HepG2 (cell line): ENCODE results near the gene TRRAP. TPM values are rescaled to one million over a fixed set of nuclear protein-coding genes. Genes with fewer than 3 reads are reported as not detected.

Experiments used
- BCL3 ChIP-seq: sonication (generic); formaldehyde crosslinking; IDR thresholded peaks from 2 replicates; pipeline ENCODE4 v1.5.1; 2020; ENCODE audit warnings: mild to moderate bottlenecking, missing genetic modification reagents, moderate library complexity
- CCDC6 ChIP-seq: sonication (generic); formaldehyde crosslinking; IDR thresholded peaks from 2 replicates; pipeline ENCODE4 v1.8.1; 2022; ENCODE audit warnings: mild to moderate bottlenecking, missing genetic modification reagents, moderate library complexity
- CEBPB ChIP-seq: IDR thresholded peaks from 2 replicates; pipeline ENCODE4 v1.6.1; 2011; ENCODE audit warnings: low read depth, low read length, improper control_type of control experiment, borderline replicate concordance
- CSRNP1 ChIP-seq: sonication (generic); formaldehyde crosslinking; IDR thresholded peaks from 2 replicates; pipeline ENCODE4 v1.8.1; 2023; ENCODE audit warnings: mild to moderate bottlenecking, missing genetic modification reagents
- DMAP1 ChIP-seq: IDR thresholded peaks from 2 replicates; pipeline ENCODE4 v1.6.1; 2016
- ELK4 ChIP-seq: sonication (generic); formaldehyde crosslinking; IDR thresholded peaks from 2 replicates; pipeline ENCODE4 v1.9.0; 2021; ENCODE audit warnings: missing genetic modification reagents, borderline replicate concordance
- GABPB1 ChIP-seq: IDR thresholded peaks from 2 replicates; pipeline ENCODE4 v1.6.1; 2016; ENCODE audit warnings: mild to moderate bottlenecking, missing genetic modification reagents, moderate library complexity, missing compliant biosample characterization
- HDAC1 ChIP-seq: sonication (generic); formaldehyde crosslinking; IDR thresholded peaks from 2 replicates; pipeline ENCODE4 v1.5.1; 2020; ENCODE audit warnings: mild to moderate bottlenecking, missing genetic modification reagents
- KDM4B ChIP-seq: sonication (generic); formaldehyde crosslinking; IDR thresholded peaks from 2 replicates; pipeline ENCODE4 v1.4.0; 2020; ENCODE audit warnings: missing genetic modification reagents
- KLF6 ChIP-seq: IDR thresholded peaks from 2 replicates; pipeline ENCODE4 v1.8.0; 2016; ENCODE audit warnings: missing biosample characterization, missing genetic modification reagents
- NONO ChIP-seq, 2 experiments: fragments of 450-650 bp in 1 of 2; sonication (generic) in 1 of 2; formaldehyde crosslinking in 1 of 2; IDR thresholded peaks in 1 of 2; conservative IDR thresholded peaks in 1 of 2; 2 replicates each; pipeline versions ENCODE4 v1.6.1 to v1.8.0; 2017 to 2022; ENCODE audit warnings: mild to moderate bottlenecking in 1 of 2, missing genetic modification reagents in 1 of 2, moderate library complexity in 1 of 2
- PHF8 ChIP-seq: sonication (generic); formaldehyde crosslinking; IDR thresholded peaks from 2 replicates; pipeline ENCODE4 v1.5.0; 2020; ENCODE audit warnings: missing genetic modification reagents
- RBM39 ChIP-seq: fragments of 200-400 bp; formaldehyde crosslinking; IDR thresholded peaks from one replicate; pipeline ENCODE4 v1.6.1; 2018; ENCODE audit warnings: antibody characterized with exemption, mild to moderate bottlenecking, low read depth, low read length; ENCODE audit not compliant: poor library complexity, severe bottlenecking
- RFX1 ChIP-seq: fragments of 450-650 bp; IDR thresholded peaks from 2 replicates; pipeline ENCODE4 v1.6.1; 2017
- SMYD3 ChIP-seq: sonication (generic); formaldehyde crosslinking; IDR thresholded peaks from 2 replicates; pipeline ENCODE4 v1.8.1; 2023; ENCODE audit warnings: mild to moderate bottlenecking, missing genetic modification reagents
- TSC22D2 ChIP-seq: sonication (generic); formaldehyde crosslinking; IDR thresholded peaks from 2 replicates; pipeline ENCODE4 v1.5.1; 2020; ENCODE audit warnings: missing genetic modification reagents, mild to moderate bottlenecking, borderline replicate concordance
- XRCC5 ChIP-seq: fragments of 200-400 bp; formaldehyde crosslinking; optimal IDR thresholded peaks from 2 replicates; pipeline ENCODE3; 2017; ENCODE audit warnings: mild to moderate bottlenecking, low read length
- ZNF12 ChIP-seq: sonication (generic); formaldehyde crosslinking; IDR thresholded peaks from 2 replicates; pipeline ENCODE4 v1.5.0; 2020; ENCODE audit warnings: missing genetic modification reagents
- ZNF225 ChIP-seq: sonication (generic); formaldehyde crosslinking; IDR thresholded peaks from 2 replicates; pipeline ENCODE4 v1.4.0; 2020; ENCODE audit warnings: mild to moderate bottlenecking, missing genetic modification reagents
- ZNF232 ChIP-seq: sonication (generic); formaldehyde crosslinking; IDR thresholded peaks from 2 replicates; pipeline ENCODE4 v1.4.0; 2020; ENCODE audit warnings: missing genetic modification reagents, borderline replicate concordance
- ZNF331 ChIP-seq: sonication (generic); formaldehyde crosslinking; IDR thresholded peaks from 2 replicates; pipeline ENCODE4 v1.4.0; 2020; ENCODE audit warnings: missing genetic modification reagents
- ZNF354B ChIP-seq: sonication (generic); formaldehyde crosslinking; IDR thresholded peaks from 2 replicates; pipeline ENCODE4 v1.8.0; 2022; ENCODE audit warnings: mild to moderate bottlenecking, missing genetic modification reagents
- ZNF44 ChIP-seq: sonication (generic); formaldehyde crosslinking; IDR thresholded peaks from 2 replicates; pipeline ENCODE4 v1.5.1; 2020; ENCODE audit warnings: mild to moderate bottlenecking, missing genetic modification reagents
- ZNF720 ChIP-seq: sonication (generic); formaldehyde crosslinking; IDR thresholded peaks from 2 replicates; pipeline ENCODE4 v1.4.0; 2020; ENCODE audit warnings: missing genetic modification reagents
- ZNF747 ChIP-seq: sonication (generic); formaldehyde crosslinking; IDR thresholded peaks from 2 replicates; pipeline ENCODE4 v1.8.1; 2023; ENCODE audit warnings: missing genetic modification reagents, mild to moderate bottlenecking, borderline replicate concordance
- ZNF816 ChIP-seq: sonication (generic); formaldehyde crosslinking; IDR thresholded peaks from 2 replicates; pipeline ENCODE4 v1.8.0; 2022; ENCODE audit warnings: missing genetic modification reagents, mild to moderate bottlenecking, borderline replicate concordance
- polyA plus RNA-seq, 8 experiments: library from polyadenylated mRNA; depleted of rRNA in 3 of 8; stranded (reverse) in 7 of 8; unstranded in 1 of 8; fragments of >200 nt; fragmentation: Illumina TruSeq in 4 of 8; extraction: Trizol in 4 of 8; gene quantifications; 2 replicates each; pipeline versions ENCODE4 v1.2.1 to v1.2.3, GENCODE V29; 2011 to 2016; ENCODE audit warnings: low read depth in 4 of 8, missing spikeins in 1 of 8, mixed read lengths in 1 of 8; ENCODE audit not compliant: insufficient read depth in 1 of 8
- total RNA-seq, 5 experiments: library from RNA; depleted of rRNA; stranded (reverse); fragments of >200 nt; fragmentation: Illumina TruSeq; extraction: Trizol; gene quantifications; 2 replicates each; pipeline ENCODE4 v1.2.3, GENCODE V29; 2016; ENCODE audit warnings: low read depth in 1 of 5

Gene TRRAP
- total and polyA plus RNA-seq, 2 of the 13 experiments (the other 11 are each of a cell fraction or from before 2014, with no cell fraction given): 8.6 to 10.5 TPM

- 0 out of 2 replicates have a peak, but pooled peaks have one; percentile 30 for TF ChIP-seq ZNF12 (CRISPR knock-in tag)
- TF ChIP-seq ZNF232: peak; percentile 85; the same call in 1 of the 2 replicates
- TF ChIP-seq DMAP1: peak; percentile 84; the same call in 1 of the 2 replicates
- TF ChIP-seq CCDC6 (CRISPR knock-in tag): 0 out of 2 replicates have a peak, but pooled peaks have one; percentile 22
- TF ChIP-seq GABPB1 (CRISPR knock-in tag): peak; percentile 82
- TF ChIP-seq PHF8 (CRISPR knock-in tag): peak; percentile 90
- peak; percentile 45; the same call in 1 of the 2 replicates for TF ChIP-seq ZNF747 (CRISPR knock-in tag)
- peak; percentile 84 for TF ChIP-seq ZNF44 (CRISPR knock-in tag)
- peak; percentile 80; the same call in 1 of the 2 replicates for TF ChIP-seq ZNF816 (CRISPR knock-in tag)
- peak; percentile 54; the same call in 1 of the 2 replicates for TF ChIP-seq CSRNP1
- peak; percentile 56; the same call in 1 of the 2 replicates for TF ChIP-seq KLF6
- peak; percentile 81; the same call in 1 of the 2 replicates for TF ChIP-seq HDAC1 (CRISPR knock-in tag)
- TF ChIP-seq RFX1: no peak
- TF ChIP-seq SMYD3 (CRISPR knock-in tag): no peak
- peak; percentile 66 for TF ChIP-seq ZNF331 (CRISPR knock-in tag)
- TF ChIP-seq NONO (IDR thresholded peaks at IDR 0.05): no peak
- TF ChIP-seq NONO (CRISPR knock-in tag; conservative IDR thresholded peaks at IDR 0.05): peak; percentile 40
- no peak for TF ChIP-seq ZNF354B (CRISPR knock-in tag)
- TF ChIP-seq KDM4B: no peak
- no peak for TF ChIP-seq ZNF720 (CRISPR knock-in tag)
- TF ChIP-seq TSC22D2 (CRISPR knock-in tag): no peak
- TF ChIP-seq BCL3: peak; percentile 80
- TF ChIP-seq ZNF225 (CRISPR knock-in tag): peak; percentile 94
- TF ChIP-seq XRCC5: no peak
- no peak for TF ChIP-seq RBM39
- TF ChIP-seq ELK4 (CRISPR knock-in tag): peak; percentile 37; the same call in 1 of the 2 replicates
- TF ChIP-seq CEBPB: no peak
These were observed at the start of gene TRRAP (continued) for GRCh38 chr7:98878365-98879197.
